Measurements from ENCODE around the gene NOL4L.
A peak's percentile ranks its signal among the peaks of the same experiment; 100 is the strongest.
"Not testable (repeated sequence)": the region's sequence is repeated elsewhere in the genome, so short reads cannot be mapped to it uniquely, and the experiment has no call there.

NOL4L gene

DNA sequence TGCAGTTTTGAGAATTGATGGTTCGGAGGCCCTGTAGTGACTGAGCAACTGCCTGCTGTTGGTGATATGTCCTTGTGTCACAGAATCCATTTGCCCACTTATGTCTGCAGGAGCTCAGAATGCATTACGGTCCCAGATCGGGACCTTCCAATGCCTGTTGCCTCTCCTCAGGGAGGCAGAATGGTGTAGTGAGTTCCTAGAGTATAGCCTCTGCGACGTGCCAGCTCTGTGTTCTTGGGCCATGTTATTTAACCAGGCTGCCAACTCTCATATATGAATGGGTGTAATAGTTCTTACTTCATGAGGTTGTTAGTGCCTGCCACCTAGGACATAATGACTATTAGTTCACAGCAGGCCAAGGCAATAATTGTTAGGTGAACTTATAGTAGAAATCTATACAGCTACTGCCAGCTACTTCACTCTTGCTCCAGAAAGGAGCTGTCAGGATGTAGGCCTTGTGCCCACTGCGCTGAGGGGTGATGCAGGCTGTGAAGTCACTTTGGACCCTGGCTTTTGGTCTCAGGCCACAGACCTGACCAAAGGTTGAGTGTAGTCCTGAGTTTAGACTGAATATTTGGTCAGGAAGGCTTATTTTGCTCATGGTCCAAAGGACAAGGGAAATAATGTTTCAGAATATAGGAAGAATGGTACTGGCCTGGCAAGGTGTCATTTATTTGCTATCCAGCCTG is 144.9 kb downstream of the NOL4L start:
- DNase-seq: no peak

GRCh38 chr20:32439132-32439829 is 145.9 kb downstream of the NOL4L start:
- DNase-seq: no peak

DNA sequence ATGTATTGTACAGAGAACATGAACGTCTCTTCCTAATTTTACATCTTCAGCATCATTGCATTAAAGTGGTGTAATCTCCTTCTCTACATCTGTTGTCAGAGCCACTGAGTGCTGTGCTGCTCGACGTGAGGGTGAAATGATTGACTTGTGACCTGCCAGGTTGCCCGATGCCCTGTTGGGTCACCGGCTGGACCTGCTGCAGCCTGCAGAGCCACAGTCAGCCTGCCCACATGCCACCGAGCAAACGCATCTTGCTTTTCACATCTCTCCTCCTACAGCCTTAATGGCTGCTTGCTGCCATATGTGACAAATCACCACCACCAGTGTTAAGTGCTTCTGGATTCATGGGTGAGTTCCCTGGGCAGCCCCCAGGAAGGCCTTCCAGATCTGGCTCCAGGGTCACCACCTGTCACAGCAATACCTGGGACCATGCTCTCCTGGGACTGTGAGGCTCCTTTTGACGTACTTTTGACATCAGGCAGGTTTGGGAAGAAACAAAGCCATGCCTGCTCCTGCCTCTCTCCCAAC is 146.7 kb downstream of the NOL4L start:
- peak; percentile 12 for DNase-seq

DNA sequence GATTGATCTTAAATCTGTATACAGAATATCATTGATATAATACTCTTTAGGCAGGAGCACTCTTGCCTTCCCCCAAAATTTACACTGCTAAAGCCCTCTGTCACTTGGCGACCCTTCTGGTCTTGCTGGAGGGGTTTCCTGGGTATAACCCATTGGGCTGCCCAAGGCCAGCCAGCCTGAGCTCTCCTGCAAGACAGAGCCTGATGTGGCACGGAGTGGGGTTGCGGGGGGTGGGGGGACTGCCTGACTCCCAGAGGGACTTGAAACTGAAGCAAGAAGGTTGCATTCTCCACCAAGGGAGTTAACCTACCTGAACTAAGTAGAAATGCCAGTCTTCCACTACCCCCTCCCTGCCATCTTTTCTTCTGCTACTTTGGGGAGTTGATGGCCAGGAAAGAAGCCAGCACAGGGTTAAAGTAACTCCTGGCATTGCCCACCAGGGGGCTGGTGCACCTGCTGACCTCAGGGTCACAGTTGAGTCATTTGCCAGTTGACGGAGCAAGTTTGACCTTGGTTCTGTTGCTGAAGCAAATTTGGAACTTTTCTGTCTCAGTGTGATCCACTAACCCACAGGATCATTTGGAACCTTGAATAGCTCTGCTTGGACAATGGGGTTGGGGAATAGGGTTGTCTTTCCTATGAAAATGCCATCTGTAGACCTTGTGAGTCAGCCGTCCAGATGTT is 147.6 kb downstream of the NOL4L start:
- no peak for DNase-seq

DNA sequence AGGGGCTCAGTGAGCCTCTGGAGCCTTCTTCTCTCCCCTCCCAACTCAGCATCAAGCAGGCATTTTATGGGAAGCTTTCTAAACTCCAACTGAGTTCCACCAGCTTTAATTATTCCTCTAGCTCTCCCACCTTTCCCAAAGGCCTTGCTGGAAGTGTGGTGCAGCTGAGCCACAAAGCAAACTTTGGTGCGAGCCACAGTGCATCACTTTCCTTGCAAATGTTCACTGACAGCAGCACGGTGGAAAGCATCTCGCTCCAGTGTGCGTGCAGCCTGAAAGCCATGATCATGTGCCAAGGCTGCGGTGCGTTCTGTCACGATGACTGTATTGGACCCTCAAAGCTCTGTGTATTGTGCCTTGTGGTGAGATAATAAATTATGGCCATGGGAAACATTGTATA is 148.2 kb downstream of the NOL4L start:
- DNase-seq: no peak

GRCh38 chr20:32436142-32436861 is 148.8 kb downstream of the NOL4L start:
- DNase-seq: no peak

DNA sequence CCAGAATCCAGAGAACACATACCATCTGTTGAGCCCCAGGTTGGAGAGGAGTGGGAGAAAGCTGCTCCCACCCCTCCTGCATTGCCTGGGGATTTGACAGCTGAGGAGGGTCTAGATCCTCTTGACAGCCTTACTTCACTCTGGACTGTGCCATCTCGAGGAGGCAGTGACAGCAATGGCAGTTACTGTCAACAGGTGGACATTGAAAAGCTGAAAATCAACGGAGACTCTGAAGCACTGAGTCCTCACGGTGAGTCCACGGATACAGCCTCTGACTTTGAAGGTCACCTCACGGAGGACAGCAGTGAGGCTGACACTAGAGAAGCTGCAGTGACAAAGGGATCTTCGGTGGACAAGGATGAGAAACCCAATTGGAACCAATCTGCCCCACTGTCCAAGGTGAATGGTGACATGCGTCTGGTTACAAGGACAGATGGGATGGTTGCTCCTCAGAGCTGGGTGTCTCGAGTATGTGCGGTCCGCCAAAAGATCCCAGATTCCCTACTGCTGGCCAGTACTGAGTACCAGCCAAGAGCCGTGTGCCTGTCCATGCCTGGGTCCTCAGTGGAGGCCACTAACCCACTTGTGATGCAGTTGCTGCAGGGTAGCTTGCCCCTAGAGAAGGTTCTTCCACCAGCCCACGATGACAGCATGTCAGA is 149.6 kb downstream of the NOL4L start:
- DNase-seq: no peak

DNA sequence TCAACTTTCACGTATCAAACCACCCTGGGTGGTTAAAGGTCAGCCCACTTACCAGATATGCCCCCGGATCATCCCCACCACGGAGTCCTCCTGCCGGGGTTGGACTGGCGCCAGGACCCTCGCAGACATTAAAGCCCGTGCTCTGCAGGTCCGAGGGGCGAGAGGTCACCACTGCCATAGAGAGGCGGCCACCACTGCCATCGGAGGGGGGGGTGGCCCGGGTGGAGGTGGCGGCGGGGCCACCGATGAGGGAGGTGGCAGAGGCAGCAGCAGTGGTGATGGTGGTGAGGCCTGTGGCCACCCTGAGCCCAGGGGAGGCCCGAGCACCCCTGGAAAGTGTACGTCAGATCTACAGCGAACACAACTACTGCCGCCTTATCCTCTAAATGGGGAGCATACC is 150.7 kb downstream of the NOL4L start:
- no peak for DNase-seq

- DNase-seq: no peak
Observed at GRCh38 chr20:32433311-32434021, 151.7 kb downstream of the NOL4L start.

DNA sequence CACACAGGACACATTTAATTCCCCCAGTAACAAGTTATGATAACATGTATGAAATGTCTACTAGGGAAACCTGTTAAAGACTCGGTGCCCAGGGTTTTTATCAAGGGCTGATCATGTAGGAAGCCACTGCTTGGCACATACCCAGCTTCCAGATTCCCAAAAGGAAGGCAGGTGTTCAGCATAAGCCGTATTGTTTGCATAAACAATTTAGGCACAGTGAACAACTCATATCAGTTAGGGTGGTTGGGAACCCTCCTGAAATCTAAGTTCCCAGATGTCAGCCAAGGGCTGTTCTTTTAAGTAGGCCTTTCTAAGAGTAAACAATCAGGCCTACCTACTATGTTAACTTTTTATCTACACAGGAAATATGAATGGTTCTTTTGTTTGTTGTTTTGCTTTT is 152.9 kb downstream of the NOL4L start:
- DNase-seq: peak; percentile 41

- DNase-seq: no peak
Observed at GRCh38 chr20:32431457-32431856, 153.7 kb downstream of the NOL4L start.

- no peak for DNase-seq
Observed at GRCh38 chr20:32429745-32430360, 155.3 kb downstream of the NOL4L start.

GRCh38 chr20:32429343-32429742 is 155.8 kb downstream of the NOL4L start:
- no peak for DNase-seq

DNA sequence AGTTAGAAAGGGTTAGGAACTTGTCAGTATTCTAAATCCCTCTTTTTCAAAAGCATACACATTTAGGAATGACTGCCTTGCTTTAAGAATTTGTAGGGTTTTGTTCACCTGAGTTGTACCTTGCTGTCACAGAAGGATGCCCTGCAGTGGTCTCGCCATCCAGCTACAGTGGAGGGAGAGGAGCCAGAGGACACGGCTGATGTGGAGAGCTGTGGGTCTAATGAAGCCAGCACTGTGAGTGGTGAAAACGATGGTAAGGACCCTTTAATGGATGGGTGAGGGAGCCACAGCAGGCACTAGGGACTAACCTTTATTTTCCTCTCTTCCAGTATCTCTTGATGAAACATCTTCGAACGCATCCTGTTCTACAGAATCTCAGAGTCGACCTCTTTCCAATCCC is 157.1 kb downstream of the NOL4L start:
- DNase-seq: no peak

- DNase-seq: no peak
Observed at GRCh38 chr20:32421290-32421689, 163.8 kb downstream of the NOL4L start.

DNA sequence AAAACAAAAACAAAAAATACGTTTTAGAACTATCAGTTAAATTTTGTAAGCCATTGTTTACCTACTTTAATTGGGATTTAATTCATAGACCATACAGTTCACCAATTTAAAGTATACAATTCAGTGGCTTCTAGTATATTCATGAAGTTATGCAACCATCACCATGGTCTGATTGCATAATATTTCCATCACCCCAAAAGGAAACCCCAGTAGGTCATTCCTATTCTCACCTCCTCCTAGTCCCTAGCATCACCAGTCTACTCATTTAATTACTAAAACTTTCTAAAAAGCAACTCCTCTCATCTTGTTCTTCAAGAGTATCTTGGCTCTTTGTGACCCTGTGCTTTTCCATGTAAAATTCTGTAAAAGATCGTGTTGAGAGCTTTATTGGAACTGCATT is 166.8 kb downstream of the NOL4L start:
- DNase-seq: no peak

- no peak for DNase-seq
Observed at GRCh38 chr20:32416206-32416605, 168.9 kb downstream of the NOL4L start.

DNA sequence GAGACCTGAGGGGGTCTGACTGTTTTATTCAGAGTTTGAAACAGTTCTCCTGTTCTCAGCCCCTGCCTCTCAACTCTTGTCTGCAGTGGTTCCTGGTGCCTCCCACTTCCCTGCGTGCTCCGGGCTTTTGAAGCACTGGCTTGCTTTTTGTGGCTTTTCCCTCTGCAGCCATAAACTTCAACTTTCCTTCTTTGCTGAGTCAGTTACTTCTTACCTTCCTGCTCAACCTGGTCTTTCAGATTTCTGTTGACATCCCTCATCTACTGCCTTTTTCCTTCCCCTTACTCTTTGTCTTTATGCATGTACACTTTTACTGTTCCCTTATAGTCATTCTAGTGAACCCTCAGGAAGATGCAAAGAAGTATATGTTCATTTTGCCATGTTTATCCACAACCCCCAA is 169.6 kb downstream of the NOL4L start:
- no peak for DNase-seq

DNA sequence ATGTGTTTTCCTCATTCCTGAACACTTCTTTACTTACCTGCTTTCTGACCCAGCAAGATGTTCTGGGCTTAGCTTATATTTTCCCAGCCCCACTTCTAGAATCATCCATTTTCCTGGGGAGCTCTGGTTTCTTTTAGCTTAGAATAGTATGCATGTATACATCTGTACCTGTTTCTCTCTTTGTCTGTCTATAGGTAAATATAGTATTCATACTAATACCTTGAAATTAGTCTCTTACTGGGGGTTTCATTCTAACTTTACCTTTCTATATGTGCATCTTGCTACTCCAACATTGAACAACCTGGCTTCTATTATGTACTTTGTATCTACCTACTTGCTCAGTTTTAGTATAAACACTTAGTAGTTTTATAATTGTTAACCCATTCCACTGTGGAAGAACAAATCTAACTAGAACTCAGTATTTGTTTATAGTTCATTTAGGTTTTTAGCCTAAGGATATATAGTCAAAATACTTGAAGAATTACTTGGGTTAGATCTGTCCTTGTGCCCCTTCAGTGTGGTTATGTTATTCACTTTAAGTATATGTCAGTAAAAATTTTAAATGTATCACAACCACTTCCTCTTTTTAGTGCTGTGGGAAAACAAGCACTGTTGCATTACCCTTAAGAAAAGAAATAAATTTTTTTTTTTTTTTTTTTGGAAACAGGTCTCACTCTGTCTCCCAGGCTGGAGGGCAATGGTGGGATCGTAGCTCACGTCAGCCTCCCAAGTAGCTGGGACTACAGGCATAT is 173.0 kb downstream of the NOL4L start:
- DNase-seq: no peak

- DNase-seq: not testable (repeated sequence)
Observed at GRCh38 chr20:32407131-32407750, 177.9 kb downstream of the NOL4L start.

Data from NCI-H2171 (cell line).